SK-N-SH treated with all-trans-retinoic acid at 6 μM for 48 hours (cell line): ENCODE results near the gene MTRF1.

ENCODE experiments used
- ATAC-seq: fragments of 200-7000 bp; cut with Tn5 transposase; 3 replicates; pipeline ENCODE4 v1.9.1; 2020; ENCODE audit warnings: mild to moderate bottlenecking, moderate library complexity
- ARNTL ChIP-seq: fragments of 450-650 bp; formaldehyde crosslinking; IDR thresholded peaks from 2 replicates; pipeline ENCODE4 v1.5.0; 2020; ENCODE audit warnings: low read depth, mild to moderate bottlenecking, moderate library complexity, borderline replicate concordance
- GLIS3 ChIP-seq: fragments of 250-450 bp; sonication (Bioruptor Pico); IDR thresholded peaks from 2 replicates; pipeline ENCODE4 v1.5.0; 2020; ENCODE audit warnings: mild to moderate bottlenecking, moderate library complexity
- ISL1 ChIP-seq: fragments of 250-450 bp; sonication (Bioruptor Pico); IDR thresholded peaks from 2 replicates; pipeline ENCODE4 v2.1.2; 2022; ENCODE audit warnings: mild to moderate bottlenecking, moderate library complexity
- OSR1 ChIP-seq: fragments of 250-450 bp; sonication (Bioruptor Pico); IDR thresholded peaks from 2 replicates; pipeline ENCODE4 v1.8.0; 2022; ENCODE audit warnings: moderate library complexity, mild to moderate bottlenecking, inconsistent platforms
- RARB ChIP-seq: fragments of 250-450 bp; sonication (Bioruptor Pico); IDR thresholded peaks from 2 replicates; pipeline ENCODE4 v1.8.0; 2021; ENCODE audit warnings: mild to moderate bottlenecking, moderate library complexity
- TCF4 ChIP-seq: fragments of 250-450 bp; sonication (Bioruptor Pico); IDR thresholded peaks from 2 replicates; pipeline ENCODE4 v1.8.0; 2021; ENCODE audit warnings: mild to moderate bottlenecking, moderate library complexity, borderline replicate concordance
- ZC3H10 ChIP-seq: fragments of 250-450 bp; sonication (Bioruptor Pico); IDR thresholded peaks from 2 replicates; pipeline ENCODE4 v1.5.1; 2021; ENCODE audit warnings: mild to moderate bottlenecking, moderate library complexity
- ZFP30 ChIP-seq: fragments of 450-650 bp; formaldehyde crosslinking; IDR thresholded peaks from 2 replicates; pipeline ENCODE4 v1.5.0; 2022; ENCODE audit warnings: mild to moderate bottlenecking, moderate library complexity
- ZNF565 ChIP-seq: fragments of 450-650 bp; formaldehyde crosslinking; conservative IDR thresholded peaks from 2 replicates; pipeline ENCODE4 v1.5.0; 2020; ENCODE audit warnings: low read depth, mild to moderate bottlenecking, moderate library complexity
- ZNF70 ChIP-seq: fragments of 450-650 bp; formaldehyde crosslinking; IDR thresholded peaks from 2 replicates; pipeline ENCODE4 v1.5.0; 2020; ENCODE audit warnings: mild to moderate bottlenecking, moderate library complexity
- ZNF8 ChIP-seq: fragments of 450-650 bp; formaldehyde crosslinking; IDR thresholded peaks from 2 replicates; pipeline ENCODE4 v1.5.0; 2020; ENCODE audit warnings: mild to moderate bottlenecking, moderate library complexity
- TF ChIP-seq, protein P1 (sequence below): fragments of 250-450 bp; sonication (Bioruptor Pico); IDR thresholded peaks from 2 replicates; pipeline ENCODE4 v1.5.0; 2020; ENCODE audit warnings: mild to moderate bottlenecking, moderate library complexity
- TF ChIP-seq, protein P2 (sequence below): fragments of 250-450 bp; sonication (Bioruptor Pico); IDR thresholded peaks from 2 replicates; pipeline ENCODE4 v1.5.1; 2020; ENCODE audit warnings: low read depth, mild to moderate bottlenecking, moderate library complexity
- TF ChIP-seq, protein P3 (sequence below): fragments of 250-450 bp; sonication (Bioruptor Pico); IDR thresholded peaks from 2 replicates; pipeline ENCODE4 v1.5.1; 2021; ENCODE audit warnings: mild to moderate bottlenecking, moderate library complexity
- TF ChIP-seq, protein P4 (sequence below): fragments of 250-450 bp; sonication (Bioruptor Pico); IDR thresholded peaks from 2 replicates; pipeline ENCODE4 v1.8.0; 2021; ENCODE audit warnings: low read depth, mild to moderate bottlenecking, moderate library complexity, borderline replicate concordance
- TF ChIP-seq, protein P5 (sequence below): fragments of 250-450 bp; sonication (Bioruptor Pico); IDR thresholded peaks from 2 replicates; pipeline ENCODE4 v1.8.0; 2020; ENCODE audit warnings: mild to moderate bottlenecking, moderate library complexity, borderline replicate concordance

MTRF1 gene

DNA sequence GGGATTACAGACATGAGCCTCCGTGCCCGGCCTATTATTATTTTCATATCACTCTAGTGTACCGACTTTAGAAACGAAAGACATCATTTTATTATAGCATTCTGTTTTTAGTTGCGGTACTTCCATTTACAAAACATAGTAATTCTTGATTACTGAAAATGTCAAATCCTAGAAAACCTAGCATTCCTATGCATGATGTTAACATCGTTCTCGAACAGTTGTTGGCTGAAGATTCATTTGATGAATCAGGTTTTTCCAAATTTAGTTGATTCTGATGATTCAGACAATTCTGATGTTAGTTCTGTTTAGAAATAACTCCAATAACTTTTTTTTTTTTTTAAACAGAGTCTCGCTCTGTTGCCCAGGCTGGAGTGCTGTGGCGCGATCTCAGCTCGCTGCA is 11.5 kb upstream of the MTRF1 start:
- no peak for TF ChIP-seq ISL1
- no peak for TF ChIP-seq ZNF8 (CRISPR knock-in tag)
- TF ChIP-seq ARNTL (CRISPR knock-in tag): no peak
- TF ChIP-seq, protein P1, sequence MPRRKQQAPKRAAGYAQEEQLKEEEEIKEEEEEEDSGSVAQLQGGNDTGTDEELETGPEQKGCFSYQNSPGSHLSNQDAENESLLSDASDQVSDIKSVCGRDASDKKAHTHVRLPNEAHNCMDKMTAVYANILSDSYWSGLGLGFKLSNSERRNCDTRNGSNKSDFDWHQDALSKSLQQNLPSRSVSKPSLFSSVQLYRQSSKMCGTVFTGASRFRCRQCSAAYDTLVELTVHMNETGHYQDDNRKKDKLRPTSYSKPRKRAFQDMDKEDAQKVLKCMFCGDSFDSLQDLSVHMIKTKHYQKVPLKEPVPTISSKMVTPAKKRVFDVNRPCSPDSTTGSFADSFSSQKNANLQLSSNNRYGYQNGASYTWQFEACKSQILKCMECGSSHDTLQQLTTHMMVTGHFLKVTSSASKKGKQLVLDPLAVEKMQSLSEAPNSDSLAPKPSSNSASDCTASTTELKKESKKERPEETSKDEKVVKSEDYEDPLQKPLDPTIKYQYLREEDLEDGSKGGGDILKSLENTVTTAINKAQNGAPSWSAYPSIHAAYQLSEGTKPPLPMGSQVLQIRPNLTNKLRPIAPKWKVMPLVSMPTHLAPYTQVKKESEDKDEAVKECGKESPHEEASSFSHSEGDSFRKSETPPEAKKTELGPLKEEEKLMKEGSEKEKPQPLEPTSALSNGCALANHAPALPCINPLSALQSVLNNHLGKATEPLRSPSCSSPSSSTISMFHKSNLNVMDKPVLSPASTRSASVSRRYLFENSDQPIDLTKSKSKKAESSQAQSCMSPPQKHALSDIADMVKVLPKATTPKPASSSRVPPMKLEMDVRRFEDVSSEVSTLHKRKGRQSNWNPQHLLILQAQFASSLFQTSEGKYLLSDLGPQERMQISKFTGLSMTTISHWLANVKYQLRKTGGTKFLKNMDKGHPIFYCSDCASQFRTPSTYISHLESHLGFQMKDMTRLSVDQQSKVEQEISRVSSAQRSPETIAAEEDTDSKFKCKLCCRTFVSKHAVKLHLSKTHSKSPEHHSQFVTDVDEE (CRISPR knock-in tag): no peak
- no peak for ATAC-seq

DNA sequence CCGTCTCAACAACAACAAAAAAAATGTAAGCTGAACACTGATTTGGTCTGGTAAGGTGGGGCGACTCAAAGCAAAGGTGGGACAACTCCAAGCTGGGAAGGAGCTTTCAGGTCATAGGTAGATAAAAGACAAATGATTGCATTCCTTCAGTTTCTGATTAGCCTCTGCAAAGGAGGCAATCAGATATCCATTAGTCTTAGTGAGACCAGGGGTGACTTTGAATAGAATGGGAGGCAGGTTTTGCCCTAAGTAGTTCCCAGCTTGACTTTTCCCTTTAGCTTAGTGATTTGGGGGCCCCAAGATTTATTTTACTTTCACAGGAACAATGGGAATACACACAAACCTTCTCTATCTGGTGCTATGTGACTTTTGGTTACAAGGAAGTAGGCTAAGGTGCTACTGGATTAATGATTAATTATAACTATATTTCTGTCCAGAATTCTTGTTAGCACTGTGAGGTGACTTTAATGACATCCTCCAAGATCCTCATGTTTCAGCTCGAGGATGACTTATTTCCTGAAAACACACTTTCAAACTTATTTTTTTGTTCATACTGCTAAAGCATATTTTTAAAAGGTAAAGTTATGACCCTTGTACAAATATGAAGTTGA is 10.6 kb upstream of the MTRF1 start:
- ATAC-seq: no peak
- no peak for TF ChIP-seq ARNTL (CRISPR knock-in tag)
- TF ChIP-seq, protein P2, sequence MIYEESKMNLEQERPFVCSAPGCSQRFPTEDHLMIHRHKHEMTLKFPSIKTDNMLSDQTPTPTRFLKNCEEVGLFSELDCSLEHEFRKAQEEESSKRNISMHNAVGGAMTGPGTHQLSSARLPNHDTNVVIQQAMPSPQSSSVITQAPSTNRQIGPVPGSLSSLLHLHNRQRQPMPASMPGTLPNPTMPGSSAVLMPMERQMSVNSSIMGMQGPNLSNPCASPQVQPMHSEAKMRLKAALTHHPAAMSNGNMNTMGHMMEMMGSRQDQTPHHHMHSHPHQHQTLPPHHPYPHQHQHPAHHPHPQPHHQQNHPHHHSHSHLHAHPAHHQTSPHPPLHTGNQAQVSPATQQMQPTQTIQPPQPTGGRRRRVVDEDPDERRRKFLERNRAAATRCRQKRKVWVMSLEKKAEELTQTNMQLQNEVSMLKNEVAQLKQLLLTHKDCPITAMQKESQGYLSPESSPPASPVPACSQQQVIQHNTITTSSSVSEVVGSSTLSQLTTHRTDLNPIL (CRISPR knock-in tag): no peak
- no peak for TF ChIP-seq RARB (CRISPR knock-in tag)
- TF ChIP-seq ISL1: no peak
- no peak for TF ChIP-seq ZNF70
- no peak for TF ChIP-seq OSR1 (CRISPR knock-in tag)
- TF ChIP-seq TCF4: no peak
- no peak for TF ChIP-seq GLIS3 (CRISPR knock-in tag)
- no peak for TF ChIP-seq ZNF8 (CRISPR knock-in tag)
- no peak for TF ChIP-seq ZC3H10 (CRISPR knock-in tag)
- no peak for TF ChIP-seq ZNF565 (CRISPR knock-in tag)
- no peak for TF ChIP-seq ZFP30 (CRISPR knock-in tag)
- TF ChIP-seq, all 23 proteins: peak for 0

DNA sequence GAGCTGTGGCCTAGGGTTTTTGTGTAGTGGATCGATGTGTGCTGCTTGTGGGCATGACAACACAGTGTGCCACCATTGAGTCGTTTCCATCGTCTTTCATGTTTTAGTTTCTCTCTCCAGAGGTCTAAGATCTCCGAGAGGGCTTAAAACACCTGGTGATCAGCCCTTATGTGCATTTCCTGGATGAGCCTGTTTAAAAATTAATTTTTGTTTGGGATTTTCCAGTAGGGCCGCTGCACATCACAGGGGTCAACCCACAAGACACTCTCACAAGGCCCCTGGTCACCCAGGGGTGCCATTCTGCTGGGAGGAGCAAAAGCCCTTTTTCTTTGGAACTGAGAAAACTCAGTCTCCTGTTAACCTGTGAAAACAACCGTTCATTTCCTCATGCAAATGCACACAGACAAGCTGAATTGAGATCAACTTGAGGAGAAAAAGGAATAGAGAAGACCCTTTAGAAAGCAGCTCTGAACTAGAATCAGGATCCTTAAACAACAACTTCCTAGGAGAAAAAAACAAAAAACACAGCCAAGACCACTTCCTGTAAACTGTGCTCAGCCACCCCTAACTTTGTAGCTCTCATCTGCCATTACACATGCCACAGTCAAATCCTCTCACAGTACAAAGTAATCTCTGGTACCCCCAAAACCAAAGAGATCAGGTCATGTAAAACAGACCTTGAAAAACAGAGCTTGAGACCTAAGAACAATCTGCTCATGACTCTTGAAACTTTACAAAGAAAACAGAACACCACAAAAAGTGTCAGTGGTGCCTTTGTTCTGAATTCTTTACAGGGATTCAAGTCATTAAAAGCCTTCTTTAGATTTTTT is 8.3 kb upstream of the MTRF1 start:
- TF ChIP-seq, protein P3, sequence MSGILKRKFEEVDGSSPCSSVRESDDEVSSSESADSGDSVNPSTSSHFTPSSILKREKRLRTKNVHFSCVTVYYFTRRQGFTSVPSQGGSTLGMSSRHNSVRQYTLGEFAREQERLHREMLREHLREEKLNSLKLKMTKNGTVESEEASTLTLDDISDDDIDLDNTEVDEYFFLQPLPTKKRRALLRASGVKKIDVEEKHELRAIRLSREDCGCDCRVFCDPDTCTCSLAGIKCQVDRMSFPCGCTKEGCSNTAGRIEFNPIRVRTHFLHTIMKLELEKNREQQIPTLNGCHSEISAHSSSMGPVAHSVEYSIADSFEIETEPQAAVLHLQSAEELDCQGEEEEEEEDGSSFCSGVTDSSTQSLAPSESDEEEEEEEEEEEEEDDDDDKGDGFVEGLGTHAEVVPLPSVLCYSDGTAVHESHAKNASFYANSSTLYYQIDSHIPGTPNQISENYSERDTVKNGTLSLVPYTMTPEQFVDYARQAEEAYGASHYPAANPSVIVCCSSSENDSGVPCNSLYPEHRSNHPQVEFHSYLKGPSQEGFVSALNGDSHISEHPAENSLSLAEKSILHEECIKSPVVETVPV (CRISPR knock-in tag): no peak
- TF ChIP-seq ZNF565 (CRISPR knock-in tag) (no peak), ZNF70 (no peak), ZC3H10 (CRISPR knock-in tag) (no peak), TCF4 (no peak)
- TF ChIP-seq, protein P4, sequence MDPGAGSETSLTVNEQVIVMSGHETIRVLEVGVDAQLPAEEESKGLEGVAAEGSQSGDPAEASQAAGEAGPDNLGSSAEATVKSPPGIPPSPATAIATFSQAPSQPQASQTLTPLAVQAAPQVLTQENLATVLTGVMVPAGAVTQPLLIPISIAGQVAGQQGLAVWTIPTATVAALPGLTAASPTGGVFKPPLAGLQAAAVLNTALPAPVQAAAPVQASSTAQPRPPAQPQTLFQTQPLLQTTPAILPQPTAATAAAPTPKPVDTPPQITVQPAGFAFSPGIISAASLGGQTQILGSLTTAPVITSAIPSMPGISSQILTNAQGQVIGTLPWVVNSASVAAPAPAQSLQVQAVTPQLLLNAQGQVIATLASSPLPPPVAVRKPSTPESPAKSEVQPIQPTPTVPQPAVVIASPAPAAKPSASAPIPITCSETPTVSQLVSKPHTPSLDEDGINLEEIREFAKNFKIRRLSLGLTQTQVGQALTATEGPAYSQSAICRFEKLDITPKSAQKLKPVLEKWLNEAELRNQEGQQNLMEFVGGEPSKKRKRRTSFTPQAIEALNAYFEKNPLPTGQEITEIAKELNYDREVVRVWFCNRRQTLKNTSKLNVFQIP: no peak
- TF ChIP-seq, protein P2 (CRISPR knock-in tag): no peak
- TF ChIP-seq, protein P5, sequence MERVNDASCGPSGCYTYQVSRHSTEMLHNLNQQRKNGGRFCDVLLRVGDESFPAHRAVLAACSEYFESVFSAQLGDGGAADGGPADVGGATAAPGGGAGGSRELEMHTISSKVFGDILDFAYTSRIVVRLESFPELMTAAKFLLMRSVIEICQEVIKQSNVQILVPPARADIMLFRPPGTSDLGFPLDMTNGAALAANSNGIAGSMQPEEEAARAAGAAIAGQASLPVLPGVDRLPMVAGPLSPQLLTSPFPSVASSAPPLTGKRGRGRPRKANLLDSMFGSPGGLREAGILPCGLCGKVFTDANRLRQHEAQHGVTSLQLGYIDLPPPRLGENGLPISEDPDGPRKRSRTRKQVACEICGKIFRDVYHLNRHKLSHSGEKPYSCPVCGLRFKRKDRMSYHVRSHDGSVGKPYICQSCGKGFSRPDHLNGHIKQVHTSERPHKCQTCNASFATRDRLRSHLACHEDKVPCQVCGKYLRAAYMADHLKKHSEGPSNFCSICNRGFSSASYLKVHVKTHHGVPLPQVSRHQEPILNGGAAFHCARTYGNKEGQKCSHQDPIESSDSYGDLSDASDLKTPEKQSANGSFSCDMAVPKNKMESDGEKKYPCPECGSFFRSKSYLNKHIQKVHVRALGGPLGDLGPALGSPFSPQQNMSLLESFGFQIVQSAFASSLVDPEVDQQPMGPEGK (CRISPR knock-in tag): no peak
- TF ChIP-seq, protein P1 (CRISPR knock-in tag): no peak
- ATAC-seq: no peak
